Trophoblast cell (in vitro differentiated cells and primary cell): ENCODE results near the gene ARHGAP23.
"Not testable (repeated sequence)": the region's sequence is repeated elsewhere in the genome, so short reads cannot be mapped to it uniquely, and the experiment has no call there.

ENCODE experiments used
- DNase-seq, 2 donors: peaks; one replicate each; pipeline ENCODE4 v3.0.0-alpha.2; 2016
- H2AFZ ChIP-seq: 2 replicates; pipeline ENCODE4 v1.6.1; 2013; ENCODE audit warnings: low read length, moderate library complexity, mild to moderate bottlenecking; ENCODE audit not compliant: insufficient read depth, poor library complexity
- H2AK5ac ChIP-seq: 2 replicates; pipeline ENCODE4 v1.6.1; 2013; ENCODE audit warnings: mild to moderate bottlenecking, low read length
- H2BK120ac ChIP-seq: 2 replicates; pipeline ENCODE4 v1.6.1; 2013; ENCODE audit warnings: low read length, mild to moderate bottlenecking, moderate library complexity; ENCODE audit not compliant: insufficient read depth, poor library complexity
- H2BK12ac ChIP-seq: 2 replicates; pipeline ENCODE4 v1.6.1; 2013; ENCODE audit warnings: mild to moderate bottlenecking, low read length, moderate library complexity
- H2BK5ac ChIP-seq: 2 replicates; pipeline ENCODE4 v1.6.1; 2013; ENCODE audit warnings: low read length, low read depth, moderate library complexity, mild to moderate bottlenecking; ENCODE audit not compliant: poor library complexity
- H3K14ac ChIP-seq: 2 replicates; pipeline ENCODE4 v1.6.1; 2013; ENCODE audit warnings: mild to moderate bottlenecking, low read length
- H3K18ac ChIP-seq: 2 replicates; pipeline ENCODE4 v1.6.1; 2013; ENCODE audit warnings: mild to moderate bottlenecking, low read length
- H3K23ac ChIP-seq: 2 replicates; pipeline ENCODE4 v1.6.1; 2013; ENCODE audit warnings: low read length
- H3K27ac ChIP-seq: 2 replicates; pipeline ENCODE4 v1.5.1; 2013; ENCODE audit warnings: low read depth, mild to moderate bottlenecking, inconsistent platforms, low read length, moderate library complexity
- H3K27me3 ChIP-seq: 2 replicates; pipeline ENCODE4 v1.6.1; 2013; ENCODE audit warnings: inconsistent platforms, mild to moderate bottlenecking, low read length, moderate library complexity; ENCODE audit not compliant: insufficient read depth
- H3K36me3 ChIP-seq, 2 experiments: 1 replicate in 1 of 2; 2 replicates in 1 of 2; pipeline ENCODE4 v1.6.1; 2013; ENCODE audit warnings: low read length in 2 of 2, mild to moderate bottlenecking in 2 of 2, moderate library complexity in 1 of 2; ENCODE audit not compliant: insufficient read depth in 2 of 2, control insufficient read depth in 1 of 2
- H3K4ac ChIP-seq: 2 replicates; pipeline ENCODE4 v1.6.1; 2013; ENCODE audit warnings: low read depth, mild to moderate bottlenecking, low read length, moderate library complexity
- H3K4me1 ChIP-seq, 2 experiments: 1 replicate in 1 of 2; 2 replicates in 1 of 2; pipeline ENCODE4 v1.6.1; 2013; ENCODE audit warnings: low read length in 2 of 2, mild to moderate bottlenecking in 2 of 2, moderate library complexity in 1 of 2; ENCODE audit not compliant: insufficient read depth in 2 of 2, control insufficient read depth in 1 of 2
- H3K4me2 ChIP-seq: 2 replicates; pipeline ENCODE4 v1.6.1; 2013; ENCODE audit warnings: inconsistent platforms, mild to moderate bottlenecking, low read length, moderate library complexity
- H3K4me3 ChIP-seq: 2 replicates; pipeline ENCODE4 v1.5.1; 2013; ENCODE audit warnings: mild to moderate bottlenecking, low read depth, low read length, inconsistent platforms
- H3K79me1 ChIP-seq: one replicate; pipeline ENCODE4 v1.6.1; 2013; ENCODE audit warnings: low read length
- H3K79me2 ChIP-seq: 2 replicates; pipeline ENCODE4 v1.6.1; 2013; ENCODE audit warnings: low read length, mild to moderate bottlenecking; ENCODE audit not compliant: control insufficient read depth, insufficient read depth, poor library complexity
- H3K9ac ChIP-seq: 2 replicates; pipeline ENCODE4 v1.6.1; 2013; ENCODE audit warnings: mild to moderate bottlenecking, low read length
- H3K9me3 ChIP-seq: 2 replicates; pipeline ENCODE4 v1.6.1; 2013; ENCODE audit warnings: low read depth, mild to moderate bottlenecking, control low read depth, inconsistent platforms, low read length; ENCODE audit not compliant: insufficient read depth
- H4K12ac ChIP-seq: 2 replicates; pipeline ENCODE4 v1.6.1; 2013; ENCODE audit warnings: low read depth, mild to moderate bottlenecking, low read length, moderate library complexity
- H4K8ac ChIP-seq: 2 replicates; pipeline ENCODE4 v1.6.1; 2013; ENCODE audit warnings: low read depth, mild to moderate bottlenecking, low read length, moderate library complexity
- H4K91ac ChIP-seq: one replicate; pipeline ENCODE4 v1.6.1; 2013; ENCODE audit warnings: low read depth, mild to moderate bottlenecking, low read length, moderate library complexity
- whole genome bisulfite sequencing: extraction: QIAGEN DNeasy Blood & Tissue Kit; methylation state at CpG from one replicate; pipeline ENCODE4 v1.1.7; 2013; ENCODE audit warnings: missing lambda C conversion rate; ENCODE audit not compliant: insufficient read length, insufficient coverage; ENCODE audit errors: extremely low coverage; 5-methylcytosine and 5-hydroxymethylcytosine counted together

The ARHGAP23 gene

DNA sequence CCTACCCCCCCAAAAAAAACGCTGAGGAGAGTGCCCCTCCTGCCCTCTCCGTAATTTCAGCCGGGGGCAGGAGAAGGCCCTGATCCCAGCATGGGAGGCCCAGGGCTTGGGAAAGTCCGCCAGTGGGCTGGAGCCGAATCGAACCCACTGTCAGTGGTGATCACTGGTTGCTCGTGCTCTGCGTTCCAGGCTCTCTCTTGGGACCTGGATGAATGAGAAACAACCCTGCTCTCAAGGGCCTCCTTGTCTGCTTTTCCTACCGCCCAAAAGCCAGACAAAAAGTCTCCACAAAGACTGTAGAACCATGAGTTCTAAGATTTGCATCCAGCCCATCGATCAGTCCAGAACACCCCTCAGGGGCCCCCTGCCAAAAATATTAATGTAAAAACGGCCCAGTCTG lies 8.1 kb downstream of the ARHGAP23 start:
- no peak overlapping the region for H4K12ac ChIP-seq
- no peaks in the 10 kb centered on the region for H3K9me3 ChIP-seq
- H2BK120ac ChIP-seq: no peak overlapping the region
- no peak overlapping the region for H3K4me3 ChIP-seq
- H3K9ac ChIP-seq: no peak overlapping the region
- H4K8ac ChIP-seq: no peak overlapping the region
- H3K14ac ChIP-seq: no peak overlapping the region
- no peak overlapping the region for H2BK5ac ChIP-seq
- no peak overlapping the region for H3K27ac ChIP-seq
- no peaks in the 10 kb centered on the region for H3K27me3 ChIP-seq
- H2AK5ac ChIP-seq: no peak overlapping the region
- H3K36me3 ChIP-seq: no peaks in the 10 kb centered on the region
- no peaks in the 10 kb centered on the region for H3K79me1 ChIP-seq
- no peak overlapping the region for H4K91ac ChIP-seq
- H2BK12ac ChIP-seq: no peak overlapping the region
- no peak overlapping the region for H3K18ac ChIP-seq
- no peak for DNase-seq
- no peak overlapping the region for H2AFZ ChIP-seq
- no peak overlapping the region for H3K4ac ChIP-seq
- WGBS: no CpG with 5 or more reads among the region's 11 CpGs
- no peak overlapping the region for H3K23ac ChIP-seq
- H3K4me1 ChIP-seq: no peaks in the 10 kb centered on the region
- H3K79me2 ChIP-seq: no peaks in the 10 kb centered on the region
- H3K4me2 ChIP-seq: no peak overlapping the region

DNA sequence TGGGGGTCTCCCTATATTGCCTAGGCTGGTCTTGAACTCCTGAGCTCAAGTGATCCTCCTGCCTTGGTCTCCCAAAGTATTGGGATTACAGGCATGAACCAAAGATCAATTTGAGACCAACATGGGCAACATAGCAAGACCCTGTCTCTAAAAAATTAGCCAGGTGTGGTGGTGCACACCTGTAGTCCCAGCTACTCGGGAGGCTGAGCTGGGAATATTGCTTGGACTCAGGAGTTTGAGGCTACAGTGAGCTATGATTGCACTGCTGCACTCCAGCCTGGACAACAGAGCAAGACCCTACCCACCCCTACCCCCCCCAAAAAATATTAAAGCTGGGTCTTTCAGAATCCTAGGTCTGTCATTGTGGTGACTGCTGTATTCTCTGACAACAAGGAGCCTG lies 9.0 kb downstream of the ARHGAP23 start:
- not testable (repeated sequence) for H3K9ac ChIP-seq, H3K18ac ChIP-seq, H3K4me3 ChIP-seq, H3K79me1 ChIP-seq, H3K4me2 ChIP-seq, H2BK12ac ChIP-seq, H4K91ac ChIP-seq, H3K27me3 ChIP-seq, H3K23ac ChIP-seq, H2AK5ac ChIP-seq, H3K79me2 ChIP-seq, H3K36me3 ChIP-seq, H2AFZ ChIP-seq, H2BK120ac ChIP-seq, H4K8ac ChIP-seq, H3K27ac ChIP-seq, H4K12ac ChIP-seq, H3K9me3 ChIP-seq, H3K4me1 ChIP-seq, DNase-seq, H3K14ac ChIP-seq, H2BK5ac ChIP-seq, H3K4ac ChIP-seq
- no CpG with 5 or more reads among the region's 1 CpG for WGBS

DNA sequence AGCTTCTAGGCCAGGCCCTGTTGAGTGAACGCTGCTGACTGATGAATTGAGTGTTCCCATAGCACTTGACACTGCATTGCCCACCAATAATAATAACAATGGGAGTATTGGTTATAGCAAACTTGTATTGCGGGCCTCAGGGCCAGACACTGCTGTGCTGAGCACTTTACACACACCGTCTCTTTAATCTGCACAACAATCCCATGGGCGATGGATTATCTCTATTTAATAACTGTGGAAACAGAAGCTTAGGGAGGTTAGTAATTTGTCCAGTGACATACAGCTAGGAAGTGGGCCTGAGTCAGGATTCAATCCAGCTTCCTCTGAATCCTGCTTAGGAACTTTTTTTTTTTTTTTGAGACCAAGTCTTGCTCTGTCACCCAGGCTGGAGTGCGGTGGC lies 11.2 kb downstream of the ARHGAP23 start:
- no peak overlapping the region for H2BK5ac ChIP-seq

DNA sequence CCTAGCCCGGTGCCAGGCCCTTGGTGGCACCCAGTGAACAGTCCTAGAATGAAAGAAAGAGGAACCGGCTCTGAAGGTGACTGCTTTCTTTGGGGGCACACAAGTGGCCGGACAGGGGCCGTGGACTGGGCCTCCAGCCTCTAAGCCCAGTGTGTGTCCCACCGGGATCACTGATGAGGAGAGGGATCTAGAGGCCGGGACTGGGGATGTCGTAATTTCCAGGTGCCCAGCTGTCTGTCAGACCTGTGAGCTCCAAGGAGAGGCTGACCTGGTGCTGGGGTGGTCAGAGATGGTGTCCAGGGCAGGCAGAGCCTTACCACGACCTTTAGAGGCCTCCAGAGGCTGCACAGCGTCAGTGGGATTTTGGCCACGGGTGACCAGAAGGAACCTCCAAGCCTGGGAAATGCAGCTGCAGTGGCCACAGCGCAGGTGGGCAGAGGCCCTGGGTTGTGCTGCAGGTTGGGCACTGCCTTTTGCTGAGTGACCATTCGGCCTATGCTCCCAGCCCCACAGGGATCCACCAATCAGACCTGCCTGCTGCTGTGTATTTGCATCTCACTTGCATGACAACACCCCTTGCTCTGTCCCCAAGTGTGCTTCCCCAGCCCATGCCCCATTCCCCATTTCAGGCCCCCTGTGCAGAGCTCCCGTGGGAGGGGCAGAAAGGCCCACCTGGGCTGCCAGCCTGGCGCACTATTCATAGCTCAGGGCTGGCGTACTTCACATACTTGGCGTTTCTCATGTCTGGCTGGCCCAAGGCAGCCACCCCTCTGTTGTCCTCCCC lies 12.5 kb downstream of the ARHGAP23 start:
- Histone ChIP-seq H3K4me2 (no peak overlapping the region), H2BK5ac (no peak overlapping the region), H3K4me3 (no peak overlapping the region), H3K9me3 (no peaks in the 10 kb centered on the region), H4K12ac (no peak overlapping the region), H2AK5ac (no peak overlapping the region), H3K18ac (no peak overlapping the region), H3K27ac (no peak overlapping the region), H2BK12ac (no peak overlapping the region), H3K4ac (no peak overlapping the region), H2BK120ac (no peak overlapping the region), H3K79me1 (no peaks in the 10 kb centered on the region), H3K79me2 (no peaks in the 10 kb centered on the region), H3K23ac (no peak overlapping the region), H3K27me3 (no peaks in the 10 kb centered on the region), H2AFZ (no peak overlapping the region), H3K14ac (no peak overlapping the region), H4K91ac (no peak overlapping the region), H3K36me3 (no peaks in the 10 kb centered on the region), H3K4me1 (no peaks in the 10 kb centered on the region), H4K8ac (no peak overlapping the region), H3K9ac (no peak overlapping the region)
- no CpG with 5 or more reads among the region's 16 CpGs for WGBS
- no peak for DNase-seq

More for the DNA sequence above, 11.2 kb downstream of the ARHGAP23 start:
- no peak overlapping the region for H4K12ac ChIP-seq
- no peak overlapping the region for H3K9ac ChIP-seq
- no peaks in the 10 kb centered on the region for H3K79me2 ChIP-seq
- H3K23ac ChIP-seq: no peak overlapping the region
- no peaks in the 10 kb centered on the region for H3K4me1 ChIP-seq
- no peak overlapping the region for H3K4me3 ChIP-seq
- no CpG with 5 or more reads among the region's 5 CpGs for WGBS
- no peak overlapping the region for H3K18ac ChIP-seq
- H3K79me1 ChIP-seq: no peaks in the 10 kb centered on the region
- H3K14ac ChIP-seq: no peak overlapping the region
- no peak overlapping the region for H2BK120ac ChIP-seq
- no peaks in the 10 kb centered on the region for H3K36me3 ChIP-seq
- no peak overlapping the region for H3K4me2 ChIP-seq
- no peak overlapping the region for H4K91ac ChIP-seq
- H3K27me3 ChIP-seq: no peaks in the 10 kb centered on the region
- no peak overlapping the region for H2AK5ac ChIP-seq
- no peaks in the 10 kb centered on the region for H3K9me3 ChIP-seq
- no peak overlapping the region for H2BK12ac ChIP-seq
- no peak for DNase-seq
- H4K8ac ChIP-seq: no peak overlapping the region
- no peak overlapping the region for H3K4ac ChIP-seq
- no peak overlapping the region for H3K27ac ChIP-seq
- H2AFZ ChIP-seq: no peak overlapping the region
